Lung (tissue), 12 donors: ENCODE data around the gene MYRIP. TPM values are rescaled to one million over a fixed set of nuclear protein-coding genes. Genes with fewer than 3 reads are reported as not detected.

Experiments used
- ATAC-seq: fragments of 200-7000 bp; cut with Tn5 transposase; one replicate; pipeline ENCODE4 v1.9.1; 2020; ENCODE audit warnings: moderate number of reproducible peaks; ENCODE audit not compliant: insufficient read depth, low FRiP score
- DNase-seq, 3 donors: peaks; one replicate each; pipeline ENCODE4 v3.0.0-alpha.2; 2013 to 2017
- H3K27ac ChIP-seq, 2 donors: one replicate each; pipeline ENCODE4 v1.5.1; 2013; ENCODE audit warnings: mild to moderate bottlenecking in 2 of 2, moderate library complexity in 2 of 2, control low read depth in 1 of 2, inconsistent platforms in 1 of 2, low read depth in 1 of 2, low read length in 1 of 2
- H3K27me3 ChIP-seq, 3 donors: one replicate each; pipeline ENCODE4 v1.5.1; 2013; ENCODE audit warnings: low read length in 2 of 3; ENCODE audit not compliant: control insufficient read depth in 3 of 3, insufficient read depth in 3 of 3
- H3K36me3 ChIP-seq, 4 donors: one replicate each; pipeline ENCODE4 v1.5.1; 2013; ENCODE audit warnings: low read length in 4 of 4, mild to moderate bottlenecking in 1 of 4, moderate library complexity in 1 of 4; ENCODE audit not compliant: control insufficient read depth in 4 of 4, insufficient read depth in 4 of 4
- H3K4me1 ChIP-seq, 5 donors: one replicate each; pipeline ENCODE4 v1.5.1; 2013; ENCODE audit warnings: low read length in 5 of 5, mild to moderate bottlenecking in 2 of 5, moderate library complexity in 1 of 5; ENCODE audit not compliant: control insufficient read depth in 5 of 5, insufficient read depth in 5 of 5
- H3K4me3 ChIP-seq: one replicate; pipeline ENCODE4 v1.5.1; 2013; ENCODE audit warnings: mild to moderate bottlenecking, control low read depth, moderate library complexity
- H3K9ac ChIP-seq, 2 donors: one replicate each; pipeline ENCODE4 v1.5.1; 2013; ENCODE audit warnings: low read length in 2 of 2, control low read depth in 1 of 2; ENCODE audit not compliant: insufficient read depth in 1 of 2
- H3K9me3 ChIP-seq, 4 donors: one replicate each; pipeline ENCODE4 v1.5.1; 2013; ENCODE audit warnings: low read length in 3 of 4, mild to moderate bottlenecking in 1 of 4, moderate library complexity in 1 of 4; ENCODE audit not compliant: control insufficient read depth in 4 of 4, insufficient read depth in 3 of 4
- CTCF ChIP-seq: IDR thresholded peaks from 2 replicates; pipeline ENCODE4 v1.5.1; 2012; ENCODE audit warnings: mild to moderate bottlenecking; ENCODE audit errors: control extremely low read depth, extremely low read depth
- WGBS, 2 donors: extraction: QIAGEN DNeasy Blood & Tissue Kit; methylation state at CpG; one replicate each; pipeline ENCODE4 v1.1.7; 2013; 5-methylcytosine and 5-hydroxymethylcytosine counted together
- polyA plus RNA-seq, 2 donors: library from polyadenylated mRNA; stranded (reverse); fragments of 200-250 nt; gene quantifications; one replicate each; pipeline ENCODE4 v1.2.1, GENCODE V29; 2013
- total RNA-seq, 2 donors: library from RNA; depleted of rRNA in 1 of 2; stranded (reverse); fragments of >200 nt in 1 of 2; gene quantifications; one replicate each; pipeline ENCODE4 v1.2.1, GENCODE V29; 2014 to 2021
- donor health status: control.
- donor health status: control.
- donor health status: Bipolar disorder and iron deficiency.
- donor health status: healthy.
- donor health status: DM: yes; HTN: yes; CAD: no.

The MYRIP gene
- total and polyA plus RNA-seq, 4 donors, result 0.30 to 2.5 (median 0.77) TPM

GRCh38 chr3:40292637-40293349, 483.4 kb downstream of the MYRIP start:
- WGBS, 2 donors, result 85 to 89% methylated on average over 4 of the region's 4 CpGs
- peaks cover 0 to 9% (median under 1%) of the 10 kb centered on the region in 4 donors for H3K36me3 ChIP-seq
- no peak overlapping the region for H3K9ac ChIP-seq
- H3K4me3 ChIP-seq, result no peak overlapping the region
- ATAC-seq, result no peak
- H3K4me1 ChIP-seq, result peaks cover 0 to 3% (median 0%) of the 10 kb centered on the region in 5 donors
- no peak for DNase-seq
- no peaks in the 10 kb centered on the region for H3K9me3 ChIP-seq
- no peaks in the 10 kb centered on the region for H3K27me3 ChIP-seq
- no peak for TF ChIP-seq CTCF
- peak overlapping the region in 1 of 2 donors; percentile 85 for H3K27ac ChIP-seq

GRCh38 chr3:40294434-40294833, 485.0 kb downstream of the MYRIP start:
- Histone ChIP-seq H3K4me1 (peaks cover 0 to 7% (median 0%) of the 10 kb centered on the region in 5 donors), H3K27ac (peak overlapping the region in 1 of 2 donors; percentile 33), H3K4me3 (no peak overlapping the region), H3K9me3 (no peaks in the 10 kb centered on the region), H3K36me3 (peaks cover 0 to 7% (median under 1%) of the 10 kb centered on the region in 4 donors), H3K27me3 (no peaks in the 10 kb centered on the region), H3K9ac (no peak overlapping the region)
- TF ChIP-seq CTCF, result no peak
- ATAC-seq, result no peak
- 93 to 100% methylated on average over 1 of the region's 1 CpG for WGBS, 2 donors
- DNase-seq, result no peak

GRCh38 chr3:40298075-40298474, 488.7 kb downstream of the MYRIP start:
- Histone ChIP-seq H3K4me3 (no peak overlapping the region), H3K36me3 (peaks cover 0 to 5% (median under 1%) of the 10 kb centered on the region in 4 donors), H3K9ac (no peak overlapping the region), H3K4me1 (peaks cover 0 to 19% (median 0%) of the 10 kb centered on the region in 5 donors), H3K9me3 (no peaks in the 10 kb centered on the region), H3K27ac (no peak overlapping the region), H3K27me3 (no peaks in the 10 kb centered on the region)
- no peak for ATAC-seq
- TF ChIP-seq CTCF, result no peak
- 95 to 98% methylated on average over 2 of the region's 2 CpGs for WGBS, 2 donors
- no peak for DNase-seq
